ENCODE data around the gene PSEN2. TPM values are rescaled to one million over a fixed set of nuclear protein-coding genes. Genes with fewer than 3 reads are reported as not detected.

The PSEN2 gene
- total and polyA plus RNA-seq, 2 of the 8 experiments (the other 6 are each of a cell fraction or from before 2014, with no cell fraction given) = 22.9 to 29.0 TPM

DNA sequence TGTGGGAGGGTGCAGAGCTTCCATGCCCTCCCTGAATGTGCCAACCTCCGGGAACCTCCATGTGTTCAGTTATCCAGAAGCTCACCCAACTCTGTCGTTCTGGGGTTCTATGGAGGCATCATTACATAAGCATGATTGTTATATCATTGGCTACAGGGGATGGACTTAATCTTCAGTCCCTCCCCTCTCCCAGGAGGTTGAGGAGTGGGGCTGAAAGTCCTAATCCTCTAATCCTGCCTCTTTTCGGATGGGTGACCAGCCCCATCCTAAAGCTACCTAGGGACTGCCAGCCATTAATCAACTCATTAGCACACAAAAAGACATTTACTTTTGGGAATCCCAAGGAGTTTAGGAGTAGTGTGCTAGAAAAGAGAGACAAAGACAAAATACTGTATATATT is 32.0 kb upstream of the PSEN2 start:
- no peaks in the 10 kb centered on the region for H3K79me2 ChIP-seq (ENCODE audit: control insufficient read depth in 1 of 2, insufficient read depth in 2 of 2, low read length in 2 of 2)
- no peak overlapping the region for H2AFZ ChIP-seq (ENCODE audit: low read length)
- no peak overlapping the region for H2BK15ac ChIP-seq (ENCODE audit: low read length)
- 0 out of 4 replicates have a peak, but pooled peaks cover 0 to 3% of the 10 kb centered on the region in 2 experiments for H3K9me3 ChIP-seq (ENCODE audit: insufficient read depth in 2 of 2, low read depth in 1 of 2, low read length in 1 of 2)
- H3K56ac ChIP-seq (replicated peaks; ENCODE audit: insufficient read length, low read depth, low read length) = no peak overlapping the region
- POLR2A ChIA-PET (ENCODE audit: partially characterized antibody) = no interaction called here
- TF ChIP-seq POU5F1 (IDR thresholded peaks at IDR 0.05; ENCODE audit: low read depth, low read length) (no peak), RAD21 (IDR thresholded peaks at IDR 0.05 in 1 of 2, conservative IDR thresholded peaks at IDR 0.05 in 1 of 2; ENCODE audit: low read depth in 2 of 2, low read length in 2 of 2) (no peak), SIRT6 (IDR thresholded peaks at IDR 0.05; ENCODE audit: low read length) (no peak), ASH2L (IDR thresholded peaks at IDR 0.05; ENCODE audit: low read length) (no peak)
- H2BK120ac ChIP-seq (replicated peaks; ENCODE audit: low read depth, low read length) = no peak overlapping the region
- no peak overlapping the region for H3K14ac ChIP-seq (ENCODE audit: insufficient read length)
- CTCF ChIA-PET (ENCODE audit: partially characterized antibody) = interaction anchor here (1.0 to 1.5 kb wide), 4 partner anchors 12 to 212 kb away, joined by 3 to 5 read pairs (median 3); no protein-coding TSS in a partner anchor
- FAIRE-seq = no peak
- H3K9ac ChIP-seq (replicated peaks in 1 of 4; ENCODE audit: extremely low read depth in 1 of 4, low read depth in 3 of 4, low read length in 3 of 4) = no peak overlapping the region
- no peak overlapping the region for H4K91ac ChIP-seq (replicated peaks; ENCODE audit: insufficient read length, low read length)
- H2BK12ac ChIP-seq (ENCODE audit: low read depth, low read length) = no peak overlapping the region
- H3K36me3 ChIP-seq (ENCODE audit: control insufficient read depth in 2 of 4, insufficient read depth in 4 of 4, low read length in 3 of 4) = no peaks in the 10 kb centered on the region
- no peak overlapping the region for H3K27ac ChIP-seq (ENCODE audit: low read depth, low read length)
- no peak overlapping the region for H2BK5ac ChIP-seq (ENCODE audit: low read depth, low read length)
- H4K8ac ChIP-seq (ENCODE audit: extremely low read depth, insufficient read depth, low read length) = no peak overlapping the region
- no peaks in the 10 kb centered on the region for H3K79me1 ChIP-seq (ENCODE audit: low read depth, low read length)
- no peak overlapping the region for H3K4me2 ChIP-seq (ENCODE audit: insufficient read depth in 1 of 2, low read depth in 2 of 2, low read length in 2 of 2)
- no peak overlapping the region for H3K4me3 ChIP-seq (ENCODE audit: extremely low read depth in 1 of 4, insufficient read depth in 2 of 4, low read depth in 3 of 4, low read length in 4 of 4)
- no peak overlapping the region for H4K5ac ChIP-seq (ENCODE audit: insufficient read length, low read depth, low read length)
- no peaks in the 10 kb centered on the region for H4K20me1 ChIP-seq (replicated peaks in 1 of 2; ENCODE audit: control insufficient read depth in 1 of 2, insufficient read depth in 2 of 2, low read length in 2 of 2)
- DNase-seq (ENCODE audit: low read depth in 1 of 2, low spot score in 2 of 2) = no peak
- H3K23ac ChIP-seq (ENCODE audit: insufficient read length) = no peak overlapping the region
- no peak overlapping the region for H3K18ac ChIP-seq (ENCODE audit: extremely low read depth, low read length)
- H3K23me2 ChIP-seq (ENCODE audit: low read depth, low read length) = no peaks in the 10 kb centered on the region
- no peak overlapping the region for H2AK5ac ChIP-seq (ENCODE audit: low read depth, low read length)
- H3K27me3 ChIP-seq (replicated peaks in 1 of 4; ENCODE audit: control insufficient read depth in 3 of 4, extremely low read depth in 1 of 4, insufficient read depth in 3 of 4, low read length in 3 of 4) = no peaks in the 10 kb centered on the region
- peaks cover 0 to 5% (median 2%) of the 10 kb centered on the region in 4 experiments; a peak in 3 of 7 replicates for H3K4me1 ChIP-seq (replicated peaks in 1 of 4; ENCODE audit: control insufficient read depth in 3 of 4, insufficient read depth in 4 of 4, low read length in 3 of 4)
- no peak overlapping the region for H2BK20ac ChIP-seq (ENCODE audit: low read length)
- H3K4ac ChIP-seq (replicated peaks; ENCODE audit: insufficient read length, low read depth, low read length) = no peak overlapping the region
- WGBS, 2 experiments (ENCODE audit: extremely low coverage in 1 of 2, insufficient coverage in 1 of 2, insufficient read length in 1 of 2, insufficient replicate concordance in 2 of 2, low coverage in 1 of 2, low lambda C conversion rate in 2 of 2, missing lambda C conversion rate in 1 of 2) = 80% methylated on average over 3 of the region's 3 CpGs; no CpG with 5 or more reads in 1 of the 2 experiments
